22Rv1 (cell line): Measurements from ENCODE around the gene POU2F1.

Source experiments
- H3K27ac ChIP-seq: fragments of 450-650 bp; 2 replicates; pipeline ENCODE4 v1.5.1; 2017
- ZFX ChIP-seq: fragments of 450-650 bp; IDR thresholded peaks from 2 replicates; pipeline ENCODE4 v1.6.1; 2017; ENCODE audit warnings: antibody characterized with exemption, borderline replicate concordance
- TF ChIP-seq, protein P1 (sequence below): fragments of 450-650 bp; IDR thresholded peaks from 2 replicates; pipeline ENCODE4 v1.5.1; 2017; ENCODE audit warnings: mild to moderate bottlenecking

POU2F1 gene

DNA sequence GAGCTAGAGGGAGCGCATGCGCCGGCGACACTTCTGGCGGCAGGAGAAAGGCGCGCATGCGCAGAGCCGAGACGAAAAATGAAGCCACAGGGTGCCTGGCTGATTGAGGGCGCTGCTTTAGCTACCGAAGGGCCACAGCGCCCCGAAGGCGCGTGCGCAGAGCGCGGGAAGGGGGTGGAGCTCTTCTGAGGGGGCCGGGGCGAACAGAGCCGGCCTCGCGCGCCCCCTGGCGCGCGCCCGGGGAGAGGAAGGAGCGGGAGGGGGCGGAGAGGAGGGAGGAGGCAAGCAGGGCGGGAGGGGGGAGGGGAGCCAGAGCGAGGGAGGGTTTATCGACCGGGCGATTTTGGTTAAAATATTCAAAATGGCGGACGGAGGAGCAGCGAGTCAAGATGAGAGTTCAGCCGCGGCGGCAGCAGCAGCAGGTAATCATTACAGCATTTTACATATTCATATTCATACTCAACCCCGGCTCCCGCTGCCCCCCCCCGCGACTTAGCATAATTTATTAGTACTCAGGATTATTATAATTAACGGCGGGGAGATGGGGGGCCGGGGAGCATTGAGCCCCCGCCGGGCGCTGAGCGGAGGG lies at the start of gene POU2F1:
POU2F1 (plus strand) TSS at position 350 of the 589 bp plus-strand sequence; CDS start at position 362, 12 bp downstream.
- no peak for TF ChIP-seq ZFX
- TF ChIP-seq, protein P1, sequence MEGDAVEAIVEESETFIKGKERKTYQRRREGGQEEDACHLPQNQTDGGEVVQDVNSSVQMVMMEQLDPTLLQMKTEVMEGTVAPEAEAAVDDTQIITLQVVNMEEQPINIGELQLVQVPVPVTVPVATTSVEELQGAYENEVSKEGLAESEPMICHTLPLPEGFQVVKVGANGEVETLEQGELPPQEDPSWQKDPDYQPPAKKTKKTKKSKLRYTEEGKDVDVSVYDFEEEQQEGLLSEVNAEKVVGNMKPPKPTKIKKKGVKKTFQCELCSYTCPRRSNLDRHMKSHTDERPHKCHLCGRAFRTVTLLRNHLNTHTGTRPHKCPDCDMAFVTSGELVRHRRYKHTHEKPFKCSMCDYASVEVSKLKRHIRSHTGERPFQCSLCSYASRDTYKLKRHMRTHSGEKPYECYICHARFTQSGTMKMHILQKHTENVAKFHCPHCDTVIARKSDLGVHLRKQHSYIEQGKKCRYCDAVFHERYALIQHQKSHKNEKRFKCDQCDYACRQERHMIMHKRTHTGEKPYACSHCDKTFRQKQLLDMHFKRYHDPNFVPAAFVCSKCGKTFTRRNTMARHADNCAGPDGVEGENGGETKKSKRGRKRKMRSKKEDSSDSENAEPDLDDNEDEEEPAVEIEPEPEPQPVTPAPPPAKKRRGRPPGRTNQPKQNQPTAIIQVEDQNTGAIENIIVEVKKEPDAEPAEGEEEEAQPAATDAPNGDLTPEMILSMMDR, result peak; percentile 95
- peak within 1 kb of the TSS; percentile 99 for H3K27ac ChIP-seq

DNA sequence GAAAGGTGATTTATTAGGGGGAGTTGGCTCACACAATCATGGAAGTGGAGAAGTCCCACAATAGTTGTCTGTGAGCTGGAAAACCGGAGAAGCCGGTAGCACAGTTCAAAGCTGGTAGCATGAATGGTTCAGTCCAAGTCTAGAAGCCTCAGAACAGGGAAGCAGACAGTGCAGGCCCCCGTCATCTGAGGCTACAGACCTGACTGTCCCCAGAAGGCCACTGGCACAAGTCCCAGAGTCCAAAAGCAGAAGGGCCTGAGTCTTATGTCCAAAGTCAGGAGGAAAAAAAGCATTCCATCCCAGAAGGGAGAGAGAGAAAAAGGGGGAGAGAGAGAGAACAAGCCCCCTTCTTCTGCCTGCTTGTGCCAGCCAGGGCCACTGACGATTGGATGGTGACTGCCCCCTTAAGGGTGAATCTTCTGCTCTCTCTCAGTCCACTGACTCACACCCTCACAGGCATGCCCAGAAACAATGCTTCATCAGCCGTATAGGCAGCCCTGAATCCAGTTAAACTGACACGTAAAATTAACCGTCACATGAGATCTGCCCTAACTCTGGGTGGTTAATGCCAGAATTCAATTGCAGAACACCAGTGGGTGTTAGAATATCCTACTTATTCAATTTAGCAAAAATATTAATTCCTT lies 49.3 kb upstream of the POU2F1 start:
- no peak for TF ChIP-seq ZFX
- TF ChIP-seq, protein P1, result no peak
- no peak overlapping the region for H3K27ac ChIP-seq

DNA sequence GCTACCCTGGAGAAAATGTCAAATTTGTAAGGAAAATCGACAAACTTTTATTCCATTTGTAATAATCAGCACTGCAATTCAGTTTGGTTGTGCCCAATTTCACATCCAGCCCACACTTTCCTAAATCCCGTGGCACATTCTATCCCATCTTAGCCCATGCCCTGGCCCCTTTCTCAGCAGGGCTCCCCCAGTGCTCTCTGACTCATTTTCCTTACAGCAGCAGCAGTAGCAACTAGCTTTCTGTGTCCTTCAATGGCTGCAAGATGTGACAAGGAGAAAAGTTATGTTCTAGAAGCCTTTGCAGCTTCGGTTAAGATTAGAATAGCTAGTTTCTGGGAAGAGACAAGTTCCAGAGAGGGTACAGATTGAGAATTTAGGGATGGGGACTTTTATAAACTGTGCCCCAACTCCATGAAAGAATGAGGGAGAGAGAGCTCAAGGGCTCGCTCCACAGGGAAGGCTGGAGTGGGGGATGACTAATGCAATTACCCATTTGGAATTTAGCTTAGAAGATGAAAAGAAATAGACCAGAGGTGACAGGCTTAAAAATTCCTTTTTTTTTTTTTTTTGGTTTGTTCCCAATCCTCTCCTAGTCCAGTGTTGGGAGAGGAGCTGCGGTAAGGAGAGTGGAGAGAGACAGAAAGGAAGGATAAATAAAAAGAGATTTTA lies 47.0 kb upstream of the POU2F1 start:
- no peak overlapping the region for H3K27ac ChIP-seq
- TF ChIP-seq ZFX, result no peak
- TF ChIP-seq, protein P1, result no peak

DNA sequence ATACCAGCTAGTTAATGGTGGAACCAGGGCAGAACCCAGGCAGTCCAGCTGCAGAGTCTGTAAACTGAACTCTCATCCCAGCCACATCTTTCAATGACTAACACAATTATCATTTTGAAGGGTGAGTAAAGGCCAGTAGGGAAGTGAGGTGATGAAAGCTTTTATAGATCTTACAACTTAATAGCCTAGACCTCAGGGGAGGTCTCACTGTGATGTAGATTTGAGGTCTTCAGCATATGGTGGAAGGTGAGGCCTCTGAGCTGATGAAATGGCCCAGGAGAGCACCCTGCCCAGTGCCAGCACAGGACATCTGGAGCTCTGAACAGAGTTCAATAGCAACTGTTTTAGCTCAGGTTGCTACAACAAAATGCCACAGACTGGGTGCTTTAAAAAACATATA lies 44.8 kb upstream of the POU2F1 start:
- H3K27ac ChIP-seq, result no peak overlapping the region
- TF ChIP-seq, protein P1, result no peak
- TF ChIP-seq ZFX, result no peak

DNA sequence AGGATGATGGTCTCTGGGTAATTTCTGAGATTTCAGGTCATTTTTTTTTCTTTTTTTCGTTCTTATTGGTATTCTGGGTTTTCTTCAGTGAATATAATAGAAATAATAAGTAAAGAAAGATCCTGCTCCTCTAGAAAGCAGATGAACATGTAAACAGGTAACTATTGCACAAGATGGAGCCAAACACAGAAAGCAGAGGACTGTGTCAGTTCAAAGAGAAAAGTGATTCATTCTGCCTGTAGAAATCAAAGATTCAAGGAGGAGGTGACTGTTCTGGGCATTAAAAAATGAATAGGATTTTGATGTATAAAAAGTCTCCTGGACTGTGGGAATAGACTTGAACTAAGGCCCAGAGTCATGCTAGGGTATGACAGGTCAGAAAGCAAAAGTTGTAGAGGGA lies 41.9 kb upstream of the POU2F1 start:
- no peak for TF ChIP-seq ZFX
- TF ChIP-seq, protein P1, result no peak
- no peak overlapping the region for H3K27ac ChIP-seq

DNA sequence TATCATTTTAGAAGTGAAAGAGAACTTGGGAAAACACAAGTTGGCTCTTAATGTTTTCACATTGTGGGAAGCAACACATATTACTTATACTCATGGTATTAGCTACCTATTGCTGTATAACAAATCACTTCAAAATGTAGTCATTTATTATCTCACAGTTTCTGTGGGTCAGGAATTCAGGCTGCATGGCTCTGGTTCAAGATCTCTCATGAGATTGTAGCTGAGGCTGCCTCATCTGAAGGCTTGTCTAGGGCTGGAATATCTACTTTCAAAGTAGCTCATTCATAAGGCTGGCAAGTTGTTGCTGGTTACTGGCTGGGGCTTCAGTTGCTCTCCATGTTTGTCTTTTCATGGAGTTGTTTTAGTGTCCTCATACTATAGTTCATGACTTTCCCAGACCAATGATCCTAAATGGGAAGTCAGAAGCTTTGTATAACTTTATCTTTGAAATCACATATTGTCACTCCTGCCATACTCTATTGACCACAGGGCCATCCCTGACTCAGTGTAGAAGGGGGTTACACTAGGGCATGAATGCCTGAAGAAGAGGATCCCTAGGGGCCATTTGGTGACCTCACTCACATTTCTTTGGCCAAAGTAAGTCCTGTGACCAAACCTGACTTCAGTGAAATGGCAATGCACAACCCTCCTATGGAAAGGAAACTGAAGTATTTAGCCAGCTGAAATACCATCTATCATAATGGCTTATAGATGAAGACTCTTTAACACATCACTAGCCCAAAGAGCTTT lies 37.9 kb upstream of the POU2F1 start:
- no peak for TF ChIP-seq ZFX
- TF ChIP-seq, protein P1, result no peak

More for the DNA sequence above, 37.9 kb upstream of the POU2F1 start:
- H3K27ac ChIP-seq, result no peak overlapping the region
